Head of caudate nucleus (tissue), 42 donors: ENCODE measurements around the gene GHRL.
"Not testable (repeated sequence)": the region's sequence is repeated elsewhere in the genome, so short reads cannot be mapped to it uniquely, and the experiment has no call there.

Experiments used
- DNase-seq, 42 donors: peaks; one replicate each; pipeline versions ENCODE4 v3.0.0 to v3.0.0-alpha.2; 2020 to 2021; ENCODE audit warnings: mixed read lengths in 7 of 42
- intact Hi-C: fragments of 100-400 bp; cut with DNase I; formaldehyde crosslinking; loops from one replicate; pipeline ENCODE4 v1.15.0; 2022

Gene GHRL

GRCh38 chr3:10281951-10282350 is 10.8 kb downstream of the GHRL start:
- peak in 7 of 42 donors; percentile 20 to 73 (median 35) for DNase-seq
- intact Hi-C loops: no loop called here

- no peak for DNase-seq
- intact Hi-C loops: no loop called here
Observed at GRCh38 chr3:10280571-10280970, 12.2 kb downstream of the GHRL start.

DNA sequence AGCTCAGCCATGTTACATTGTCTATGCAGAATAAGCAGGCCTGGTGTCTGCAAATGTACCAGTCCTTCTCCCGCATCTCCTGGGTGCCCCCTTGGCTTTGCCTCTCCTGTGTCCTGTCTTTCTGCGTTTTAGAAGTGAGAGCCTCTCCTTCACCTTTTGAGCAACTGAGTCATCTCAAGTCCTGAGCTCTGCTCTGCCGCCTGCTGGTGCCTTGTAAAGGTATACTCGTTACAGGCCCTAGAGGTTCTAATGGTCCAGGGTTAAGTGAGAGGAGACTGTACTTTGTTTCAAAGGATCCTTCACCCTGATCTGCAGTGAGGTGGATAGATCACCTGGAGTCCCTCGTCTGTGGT is 12.6 kb downstream of the GHRL start:
- intact Hi-C loops: no loop called here
- no peak for DNase-seq

DNA sequence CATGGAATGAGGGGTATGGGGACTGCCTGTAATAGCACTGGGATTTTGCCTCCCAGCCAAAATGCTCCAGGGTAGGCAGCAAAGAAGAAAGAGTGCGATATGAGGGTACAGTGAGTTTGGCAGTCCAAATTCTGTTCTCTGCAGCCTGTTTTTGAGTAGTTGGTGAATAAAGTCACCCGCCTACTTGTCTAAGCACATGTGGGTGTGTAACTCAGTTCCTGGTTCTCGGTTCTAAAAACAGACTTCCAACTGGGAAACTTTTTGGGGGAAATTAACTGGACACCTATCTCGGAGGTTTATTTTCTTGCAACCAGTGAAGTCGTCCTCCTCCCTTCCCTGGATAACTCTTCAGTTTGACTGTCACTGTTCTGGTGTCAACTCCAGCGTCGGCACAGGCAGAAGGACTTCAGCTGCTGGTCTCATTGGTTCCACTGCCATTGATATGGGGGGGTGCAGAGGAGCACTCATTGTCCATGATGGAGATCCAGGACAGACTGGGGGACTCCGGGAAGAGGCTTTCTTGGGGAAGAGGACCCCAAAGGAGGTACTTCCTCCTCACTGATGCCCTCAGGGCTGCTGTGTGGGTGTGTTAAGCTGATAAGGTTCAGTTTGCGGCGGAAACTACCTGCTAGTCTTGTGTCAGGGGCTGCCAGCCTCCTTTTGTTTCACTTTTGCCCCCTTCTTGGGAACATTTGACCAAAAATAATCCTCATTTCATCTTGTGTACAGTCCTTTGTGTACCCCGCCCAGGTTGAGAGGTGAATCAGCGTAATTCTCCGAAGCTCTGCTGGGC is 13.2 kb downstream of the GHRL start:
- DNase-seq: peak in 1 of 42 donors; percentile 59
- intact Hi-C loops: no loop called here

- DNase-seq: no peak
- intact Hi-C loops: no loop called here
Observed at GRCh38 chr3:10278501-10278900, 14.2 kb downstream of the GHRL start.

DNA sequence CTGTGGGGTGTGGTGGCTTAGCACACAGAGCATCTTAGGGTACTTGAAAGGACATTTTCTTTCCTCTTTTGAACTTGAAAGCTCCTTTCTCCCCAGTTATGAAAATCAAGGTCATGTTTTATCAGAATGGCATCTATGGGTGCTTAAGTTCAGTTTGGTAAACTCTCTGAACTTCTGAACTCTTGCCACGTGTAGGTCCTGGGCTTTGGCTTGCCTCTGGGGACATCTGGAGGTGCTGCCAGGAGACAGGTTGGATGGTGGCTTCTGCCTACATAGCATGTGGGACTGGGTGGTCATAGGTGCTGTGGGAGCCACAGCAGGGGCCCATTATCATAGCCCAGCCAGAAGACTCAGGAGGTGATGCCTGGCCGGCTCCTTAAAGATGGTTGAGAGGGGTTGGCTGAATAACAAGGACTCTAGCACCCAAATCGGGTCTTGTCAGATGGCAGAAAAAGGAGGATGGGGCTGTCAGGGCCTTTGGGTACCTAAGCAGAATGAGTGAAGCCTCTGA is 15.6 kb downstream of the GHRL start:
- DNase-seq: peak in 1 of 42 donors; percentile 23
- intact Hi-C loops: no loop called here

- intact Hi-C loops: no loop called here
- no peak for DNase-seq
Observed at GRCh38 chr3:10274601-10275000, 18.1 kb downstream of the GHRL start.

DNA sequence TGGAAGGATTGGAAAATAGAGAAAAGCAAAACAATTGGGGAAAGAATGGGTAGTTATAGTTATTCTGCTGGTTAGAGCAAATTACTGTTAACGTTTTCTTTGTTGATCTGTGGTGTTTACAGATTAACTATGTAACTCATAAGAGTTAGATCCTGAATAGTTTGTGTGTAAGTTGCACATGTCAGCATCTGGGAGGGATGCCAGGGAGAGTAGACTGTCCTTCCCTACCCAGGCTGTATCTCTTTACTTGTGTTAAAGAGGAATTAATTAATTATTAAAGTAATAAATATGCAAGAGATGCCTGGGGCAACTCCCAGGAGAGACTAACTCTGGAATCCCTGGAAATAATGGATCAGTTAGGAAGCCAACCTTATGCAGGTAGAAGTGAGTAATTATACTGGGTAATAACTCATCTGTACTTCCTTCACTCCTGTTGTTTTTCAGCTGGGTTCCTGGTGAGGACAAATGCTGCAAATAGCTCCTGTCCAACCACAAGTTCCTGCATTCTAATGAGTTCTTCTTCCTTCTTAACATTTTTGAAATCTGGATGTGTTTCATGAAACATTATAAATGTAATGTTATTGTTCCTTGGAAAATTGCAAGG is 18.9 kb downstream of the GHRL start:
- intact Hi-C loops: no loop called here
- peak in 1 of 42 donors; percentile 11 for DNase-seq

DNA sequence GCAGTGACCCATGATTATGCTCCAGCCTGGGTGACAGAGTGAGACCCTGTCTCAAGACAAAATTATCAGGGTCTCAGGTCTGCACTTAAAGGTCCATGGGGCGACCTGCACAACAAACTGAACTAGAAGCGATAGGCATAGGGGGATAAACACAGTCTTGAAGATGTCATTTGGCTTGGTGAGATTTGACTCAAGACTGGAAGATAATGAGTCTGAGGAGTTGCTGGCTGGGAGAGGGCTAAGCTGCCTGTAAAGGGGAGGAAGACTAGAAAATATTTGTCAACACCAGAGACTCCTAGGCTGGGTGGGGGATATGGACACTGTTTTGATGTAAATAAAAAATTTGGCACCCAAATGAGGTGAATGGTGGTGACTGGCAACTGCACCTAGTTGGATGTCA is 19.8 kb downstream of the GHRL start:
- DNase-seq: peak in 1 of 42 donors; percentile 3
- intact Hi-C loops: no loop called here

DNA sequence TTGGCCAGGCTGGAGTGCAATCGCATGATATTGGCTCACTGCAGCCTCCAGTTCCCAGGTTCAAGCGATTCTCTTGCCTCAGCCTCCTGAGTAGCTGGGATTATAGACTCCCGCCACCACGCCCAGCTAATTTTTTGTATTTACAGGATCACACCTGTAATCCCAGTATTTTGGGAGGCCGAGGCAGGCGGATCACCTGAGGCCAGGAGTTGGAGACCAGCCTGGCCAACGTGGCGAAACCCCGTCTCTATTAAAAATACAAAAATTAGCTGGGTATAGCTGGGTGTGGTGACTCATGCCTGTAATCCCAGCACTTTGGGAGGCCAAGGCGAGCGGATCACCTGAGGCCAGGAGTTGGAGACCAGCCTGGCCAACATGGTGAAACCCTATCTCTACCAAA is 20.3 kb downstream of the GHRL start:
- intact Hi-C loops: not testable (repeated sequence)
- DNase-seq: peak in 3 of 42 donors; percentile 22 to 27 (median 26)

GRCh38 chr3:10269443-10269842 is 23.3 kb downstream of the GHRL start:
- peak in 1 of 42 donors; percentile 9 for DNase-seq
- intact Hi-C loops: no loop called here

- DNase-seq: peak in 1 of 42 donors; percentile 23
- intact Hi-C loops: no loop called here
Observed at GRCh38 chr3:10268930-10269329, 23.8 kb downstream of the GHRL start.

GRCh38 chr3:10268116-10268515 is 24.6 kb downstream of the GHRL start:
- intact Hi-C loops: no loop called here
- DNase-seq: no peak

GRCh38 chr3:10266936-10267335 is 25.8 kb downstream of the GHRL start:
- peak in 1 of 42 donors; percentile 20 for DNase-seq
- intact Hi-C loops: not testable (repeated sequence)

DNA sequence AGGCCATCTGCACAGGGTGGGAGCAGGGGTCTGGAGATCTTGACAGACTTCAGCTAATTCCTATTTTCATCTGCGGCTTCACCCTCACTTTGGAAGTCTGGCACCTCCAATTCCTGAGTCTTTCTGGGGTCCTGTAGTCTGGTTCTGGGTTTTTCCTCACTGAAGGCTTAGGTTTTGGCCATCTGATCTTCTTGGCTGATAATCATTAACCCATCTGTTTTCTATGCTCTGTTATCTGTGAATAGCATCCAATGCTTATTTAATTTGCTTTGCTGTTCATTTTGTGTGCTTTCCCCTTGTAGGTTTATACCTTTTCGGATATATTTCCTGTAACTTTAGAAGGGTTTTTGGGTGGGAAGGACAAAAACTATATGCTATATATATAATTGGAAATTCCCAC is 26.9 kb downstream of the GHRL start:
- no peak for DNase-seq
- intact Hi-C loops: no loop called here

- intact Hi-C loops: no loop called here
- peak in 1 of 42 donors; percentile 8 for DNase-seq
Observed at GRCh38 chr3:10263646-10264363, 28.9 kb downstream of the GHRL start.

- no peak for DNase-seq
- intact Hi-C loops: no loop called here
Observed at GRCh38 chr3:10262027-10262426, 30.7 kb downstream of the GHRL start.

DNA sequence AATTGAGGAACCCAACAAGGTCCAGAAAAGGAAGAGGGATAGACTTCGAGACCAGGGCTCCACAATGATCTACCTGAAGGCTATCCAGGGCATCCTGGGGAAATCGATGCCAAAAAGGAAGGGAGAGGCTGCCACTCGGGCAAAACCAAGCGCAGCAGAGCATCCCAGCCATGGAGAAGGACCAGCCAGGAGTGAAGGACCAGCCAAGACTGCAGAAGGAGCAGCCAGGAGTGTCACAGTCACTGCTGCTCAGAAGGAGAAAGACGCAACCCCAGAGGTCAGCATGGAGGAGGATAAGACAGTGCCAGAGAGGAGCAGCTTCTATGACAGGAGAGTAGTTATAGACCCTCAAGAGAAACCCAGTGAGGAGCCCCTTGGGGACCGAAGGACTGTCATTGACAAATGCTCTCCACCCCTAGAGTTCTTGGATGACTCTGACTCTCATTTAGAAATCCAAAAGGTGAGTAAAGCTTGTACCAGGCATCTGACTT is 32.5 kb downstream of the GHRL start:
- intact Hi-C loops: no loop called here
- DNase-seq: peak in 1 of 42 donors; percentile 12

DNA sequence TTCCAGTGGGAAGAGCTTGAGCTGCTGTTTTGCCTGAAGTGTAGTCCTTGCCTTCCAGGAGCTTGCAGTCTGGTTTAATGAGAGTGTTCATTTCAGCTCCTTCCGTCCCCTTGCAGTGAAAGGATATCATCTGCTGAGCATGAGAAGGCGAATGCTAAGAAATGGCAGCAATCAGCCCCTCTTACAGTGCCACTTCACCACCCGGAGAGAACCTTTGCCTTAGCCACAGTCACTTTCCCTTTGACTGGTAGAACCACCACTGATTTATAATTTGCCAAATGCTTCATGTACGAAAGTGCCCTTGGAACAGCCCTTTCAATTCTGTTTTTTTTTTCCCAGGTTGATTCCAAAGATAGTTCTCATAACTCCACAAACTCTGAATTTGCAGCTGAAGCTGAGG is 32.9 kb downstream of the GHRL start:
- DNase-seq: no peak
- intact Hi-C loops: no loop called here

GRCh38 chr3:10259036-10259435 is 33.7 kb downstream of the GHRL start:
- intact Hi-C loops: no loop called here
- no peak for DNase-seq
